Hepatocyte (in vitro differentiated cells): Measurements from ENCODE around the gene LBX1.

Source experiments
- EZH2phosphoT487 ChIP-seq: fragments of 200-600 bp; sonication (generic); IDR thresholded peaks from one replicate; pipeline ENCODE4 v1.6.1; 2018; ENCODE audit warnings: antibody characterized with exemption, mild to moderate bottlenecking, low read depth, moderate library complexity; ENCODE audit not compliant: unreplicated experiment, severe bottlenecking
- TF ChIP-seq, protein P1 (sequence below): fragments of 200-600 bp; sonication (generic); IDR thresholded peaks from 2 replicates; pipeline ENCODE4 v1.5.1; 2016; ENCODE audit warnings: antibody characterized with exemption, mild to moderate bottlenecking; ENCODE audit not compliant: poor library complexity

- TF ChIP-seq, protein P1, sequence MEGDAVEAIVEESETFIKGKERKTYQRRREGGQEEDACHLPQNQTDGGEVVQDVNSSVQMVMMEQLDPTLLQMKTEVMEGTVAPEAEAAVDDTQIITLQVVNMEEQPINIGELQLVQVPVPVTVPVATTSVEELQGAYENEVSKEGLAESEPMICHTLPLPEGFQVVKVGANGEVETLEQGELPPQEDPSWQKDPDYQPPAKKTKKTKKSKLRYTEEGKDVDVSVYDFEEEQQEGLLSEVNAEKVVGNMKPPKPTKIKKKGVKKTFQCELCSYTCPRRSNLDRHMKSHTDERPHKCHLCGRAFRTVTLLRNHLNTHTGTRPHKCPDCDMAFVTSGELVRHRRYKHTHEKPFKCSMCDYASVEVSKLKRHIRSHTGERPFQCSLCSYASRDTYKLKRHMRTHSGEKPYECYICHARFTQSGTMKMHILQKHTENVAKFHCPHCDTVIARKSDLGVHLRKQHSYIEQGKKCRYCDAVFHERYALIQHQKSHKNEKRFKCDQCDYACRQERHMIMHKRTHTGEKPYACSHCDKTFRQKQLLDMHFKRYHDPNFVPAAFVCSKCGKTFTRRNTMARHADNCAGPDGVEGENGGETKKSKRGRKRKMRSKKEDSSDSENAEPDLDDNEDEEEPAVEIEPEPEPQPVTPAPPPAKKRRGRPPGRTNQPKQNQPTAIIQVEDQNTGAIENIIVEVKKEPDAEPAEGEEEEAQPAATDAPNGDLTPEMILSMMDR, result no peak
- peak; percentile 78 for TF ChIP-seq EZH2phosphoT487
Observed at GRCh38 chr10:101230183-101230917, 1.1 kb upstream of the LBX1 start.
